NCI-H2029 treated with DMSO at 0.1 percent for 48 hours (cell line): ENCODE data around the gene NCBP2L.
A peak's percentile ranks its signal among the peaks of the same experiment; 100 is the strongest.

Experiments
- DNase-seq: peaks from one replicate; lab custom pipeline; 2025; lab: John Stamatoyannopoulos, UW

The NCBP2L gene

GRCh38 chrX:107777536-107777832 lies at the start of gene NCBP2L:
TSS of gene NCBP2L (plus strand) at chrX:107777733. CDS start at chrX:107794221, 16,488 bp downstream.
- no peak for DNase-seq

DNA sequence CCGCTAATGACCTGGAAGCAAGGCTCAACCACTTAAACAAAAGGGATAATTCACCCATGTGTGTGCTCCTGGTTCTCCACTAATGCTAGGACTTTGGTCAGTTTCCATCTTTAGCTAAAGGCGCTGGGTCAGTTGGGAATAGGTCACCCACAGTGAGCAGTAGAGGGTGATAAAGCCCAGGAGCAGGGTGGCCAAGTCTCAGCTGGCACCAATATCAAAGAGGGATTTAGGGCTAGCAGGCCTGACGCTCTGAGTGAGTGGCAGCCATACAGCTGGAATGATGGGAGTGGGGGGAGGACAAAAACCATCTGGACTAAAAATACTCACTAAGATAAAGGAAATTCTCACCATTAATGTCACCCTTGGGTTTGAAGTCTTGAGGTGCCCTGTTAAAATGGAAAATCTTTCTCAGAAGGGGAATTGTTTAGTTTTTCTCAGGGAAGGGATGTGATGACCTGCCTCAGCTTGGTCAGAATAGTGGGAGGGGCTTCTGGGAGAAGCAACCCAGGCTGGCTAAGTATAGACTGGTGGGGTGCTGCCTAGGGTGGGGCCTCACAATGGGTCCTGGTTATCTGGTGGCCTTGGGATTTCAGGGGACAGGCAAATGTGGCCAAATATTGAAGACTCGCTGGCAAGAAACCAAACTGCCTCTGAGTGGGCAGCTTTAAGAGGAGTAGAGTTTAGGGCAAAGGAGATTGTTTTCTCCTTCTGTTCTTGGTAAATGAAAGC lies 49.0 kb upstream of the NCBP2L start:
- no peak for DNase-seq

- no peak for DNase-seq
Observed at GRCh38 chrX:107729558-107730297, 47.8 kb upstream of the NCBP2L start.

GRCh38 chrX:107730298-107730655 lies 47.3 kb upstream of the NCBP2L start:
- no peak for DNase-seq

DNA sequence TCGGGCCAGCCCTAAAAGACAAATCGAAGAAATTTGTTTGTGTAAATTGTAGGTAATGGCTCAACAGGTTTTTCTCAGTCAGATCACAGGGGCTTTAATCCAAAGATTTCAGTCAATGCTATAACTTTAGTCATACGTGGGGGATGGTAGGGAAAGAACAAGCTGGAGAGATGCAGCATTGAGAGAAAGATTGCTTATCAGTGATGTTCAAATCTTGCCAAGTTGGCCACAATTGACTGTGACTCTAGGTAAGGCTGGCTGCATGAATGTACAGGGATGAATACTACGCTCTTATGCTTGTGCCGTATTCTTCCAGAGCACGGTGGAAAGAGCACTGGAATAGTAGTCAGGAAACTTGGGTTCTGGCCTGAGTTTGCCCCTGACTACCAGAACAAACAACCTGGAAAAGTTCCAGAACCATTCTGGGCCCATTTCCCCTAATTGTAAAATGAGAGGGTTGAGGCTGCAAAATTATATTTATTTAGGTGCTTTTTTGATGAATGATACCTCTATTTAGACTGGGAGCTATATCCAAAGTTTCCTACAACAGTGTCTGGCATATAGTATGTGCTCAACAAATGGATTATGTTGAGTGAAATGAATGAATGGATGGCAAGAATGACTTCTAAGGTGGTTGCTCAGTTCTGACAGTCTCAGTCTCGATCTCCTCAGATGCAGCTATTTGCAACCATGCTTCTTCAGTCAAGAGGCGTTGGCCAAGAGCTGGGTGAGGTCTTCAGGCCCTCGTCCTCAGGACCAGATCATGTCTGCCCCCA lies 46.4 kb upstream of the NCBP2L start:
- DNase-seq: no peak

DNA sequence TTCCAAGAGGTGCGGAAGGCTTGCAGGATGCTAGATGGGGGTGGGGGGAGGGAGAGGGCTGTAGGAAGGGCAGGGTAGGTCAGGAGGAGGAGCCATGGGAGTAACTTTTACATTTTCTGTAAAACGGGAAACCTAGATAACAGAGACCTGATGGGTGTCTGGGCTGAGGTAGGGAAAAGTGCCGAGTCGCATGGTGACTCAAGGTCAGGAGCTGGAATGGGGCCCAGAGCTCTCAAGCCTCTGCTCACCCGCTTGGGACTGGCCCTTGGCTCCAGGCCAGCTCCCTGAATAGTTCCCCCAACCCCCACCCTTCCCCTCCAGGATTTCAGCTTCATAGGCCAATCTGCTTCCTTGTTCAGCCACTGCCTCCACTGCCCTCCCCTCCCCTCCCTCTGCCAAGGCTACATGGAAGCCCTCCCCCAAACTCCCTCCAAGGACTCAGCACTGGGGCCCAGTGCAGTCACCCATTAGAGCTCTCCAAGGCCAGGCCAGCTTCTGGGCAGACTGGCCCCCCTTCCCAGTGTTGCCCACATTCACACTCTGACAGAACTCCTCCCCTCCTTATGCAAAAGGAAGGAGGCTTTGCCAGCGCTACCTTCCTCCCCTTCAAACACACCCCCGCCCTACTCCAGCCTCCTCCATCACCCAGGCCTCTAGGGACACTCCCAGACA lies 45.6 kb upstream of the NCBP2L start:
- peak; percentile 33 for DNase-seq

DNA sequence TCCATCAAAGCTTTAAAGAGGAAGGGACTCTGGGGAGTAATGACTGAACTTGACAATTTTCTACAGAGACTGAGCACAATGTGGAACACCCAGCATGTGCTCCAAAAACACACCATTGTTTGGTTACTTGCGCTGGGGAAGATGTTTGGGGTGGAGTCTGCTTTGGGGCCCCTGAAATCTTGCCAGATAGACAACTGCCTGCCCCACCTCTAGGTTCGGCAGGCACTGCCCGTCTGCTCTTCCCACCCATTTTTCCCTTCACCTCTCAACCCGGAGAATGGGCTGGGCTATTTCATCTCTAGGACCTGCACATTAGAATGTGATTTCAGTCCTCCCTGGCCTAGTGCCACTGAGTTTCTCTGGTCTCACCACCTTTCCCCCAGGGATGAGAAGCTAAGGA lies 43.8 kb upstream of the NCBP2L start:
- DNase-seq: no peak

GRCh38 chrX:107734646-107735045 lies 42.9 kb upstream of the NCBP2L start:
- no peak for DNase-seq

DNA sequence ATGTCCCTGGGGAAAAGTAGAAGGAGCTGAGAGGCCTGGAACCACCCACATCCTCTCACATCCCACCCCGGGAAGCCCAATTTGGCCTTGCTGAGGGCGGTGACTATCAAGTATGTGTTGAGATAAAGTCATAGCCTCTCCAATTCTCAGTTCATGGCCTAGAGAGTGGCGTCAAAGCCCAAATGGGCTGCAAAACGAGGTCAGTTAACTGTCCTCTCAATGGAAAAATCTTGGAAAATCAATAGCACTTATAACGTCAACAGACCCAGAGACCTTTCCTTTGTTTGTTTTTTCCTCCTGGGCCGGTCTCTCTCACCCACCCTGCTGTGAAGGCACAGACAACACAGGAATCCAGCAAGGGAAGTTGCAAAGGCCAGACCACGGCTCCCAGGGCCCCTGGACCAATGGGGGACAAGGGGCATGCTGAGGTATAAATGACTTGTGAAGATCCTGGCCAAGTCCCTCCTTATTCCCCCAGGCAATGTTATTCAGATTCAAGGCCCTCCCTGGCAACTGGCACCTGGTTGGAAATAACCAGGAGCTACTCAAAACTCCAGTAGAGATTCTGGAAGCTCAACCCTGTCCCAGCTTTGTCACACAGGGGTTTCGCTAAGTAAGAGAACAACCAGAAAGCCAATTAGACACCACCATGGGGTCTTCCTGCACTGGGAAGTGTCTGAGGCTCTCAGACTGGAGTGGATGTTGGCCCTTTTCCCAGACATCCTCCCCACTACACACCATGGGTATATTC lies 40.6 kb upstream of the NCBP2L start:
- DNase-seq: peak; percentile 72

GRCh38 chrX:107738272-107738671 lies 39.3 kb upstream of the NCBP2L start:
- no peak for DNase-seq

- no peak for DNase-seq
Observed at GRCh38 chrX:107738768-107739167, 38.8 kb upstream of the NCBP2L start.

DNA sequence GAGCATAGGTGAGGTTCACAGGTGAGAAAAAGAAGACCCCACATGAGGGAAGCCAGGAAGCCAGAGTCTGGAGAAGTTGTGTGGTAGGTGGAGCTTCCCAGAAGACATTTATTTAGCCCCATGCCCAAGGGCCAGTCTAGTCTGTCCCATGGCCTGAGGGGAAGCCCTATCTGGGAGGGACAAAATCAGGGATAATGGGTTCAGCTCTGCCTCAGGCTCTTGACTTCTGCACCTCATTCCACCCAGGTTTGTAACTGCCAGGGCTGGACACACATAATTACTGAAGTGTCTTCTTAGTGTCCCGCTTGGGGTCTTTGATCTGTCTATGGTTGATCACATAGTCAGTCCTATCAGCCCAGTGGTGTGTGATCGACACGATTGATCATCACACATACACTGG lies 38.0 kb upstream of the NCBP2L start:
- no peak for DNase-seq

GRCh38 chrX:107741404-107741790 lies 36.1 kb upstream of the NCBP2L start:
- no peak for DNase-seq

- no peak for DNase-seq
Observed at GRCh38 chrX:107742700-107743191, 34.8 kb upstream of the NCBP2L start.

DNA sequence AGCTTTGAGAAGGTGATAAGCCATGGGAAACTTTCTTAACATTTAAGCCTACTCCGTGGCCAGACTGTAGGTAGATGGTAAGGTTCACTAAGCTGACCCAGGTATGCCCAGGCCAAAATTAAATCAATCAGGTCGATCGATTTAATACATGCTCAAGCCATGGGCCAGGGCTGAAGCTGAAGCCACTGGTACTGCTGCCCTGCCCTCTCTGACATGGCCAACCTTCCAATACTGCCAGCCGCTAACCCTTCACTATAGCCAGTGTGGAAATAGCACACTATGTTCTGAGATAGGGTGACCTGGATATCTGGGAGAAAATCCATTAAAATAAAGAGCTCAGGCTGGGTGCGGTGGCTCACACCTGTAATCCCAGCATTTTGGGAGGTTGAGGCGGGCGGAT lies 33.5 kb upstream of the NCBP2L start:
- DNase-seq: no peak

DNA sequence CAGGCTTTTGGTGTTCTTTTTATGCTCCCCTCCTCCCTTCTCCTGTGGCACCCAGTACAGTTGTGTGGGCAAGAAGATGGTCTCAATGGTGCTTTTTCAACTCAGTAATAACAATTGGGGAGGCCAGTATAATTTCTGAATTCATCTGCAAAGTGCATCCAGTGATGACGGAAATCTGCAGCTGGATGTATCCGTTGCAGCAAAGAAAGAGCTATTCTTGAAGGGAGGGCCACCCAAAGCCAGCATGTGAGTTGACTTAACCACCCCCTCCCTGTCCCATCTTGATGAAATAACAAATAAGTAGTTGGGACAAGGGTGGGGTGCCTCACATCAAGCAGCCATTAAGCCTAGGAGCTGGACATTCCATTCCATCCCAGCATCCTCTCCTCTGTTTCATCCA lies 32.7 kb upstream of the NCBP2L start:
- DNase-seq: no peak

GRCh38 chrX:107747596-107748161 lies 29.9 kb upstream of the NCBP2L start:
- DNase-seq: no peak

- no peak for DNase-seq
Observed at GRCh38 chrX:107748506-107748905, 29.0 kb upstream of the NCBP2L start.

DNA sequence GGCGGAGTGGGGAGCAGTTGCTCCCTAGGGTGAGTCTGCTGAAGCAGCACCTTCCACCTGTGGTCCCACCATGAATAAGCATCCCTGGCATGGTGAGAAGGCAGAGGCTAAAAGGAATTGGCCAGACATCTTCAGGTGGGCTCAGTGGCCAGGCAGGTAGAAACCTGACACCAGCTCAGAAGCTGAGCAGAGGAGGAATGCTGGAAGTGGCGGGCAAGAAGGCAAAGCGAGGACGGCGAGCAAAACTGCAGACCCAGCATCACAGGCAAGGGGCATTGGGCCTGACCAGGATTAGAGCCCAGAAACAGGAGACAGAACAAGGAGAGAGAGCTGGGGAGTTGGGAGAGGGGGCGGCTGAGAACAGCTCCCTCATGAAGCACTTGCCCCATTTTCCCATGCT lies 27.3 kb upstream of the NCBP2L start:
- DNase-seq: no peak

- no peak for DNase-seq
Observed at GRCh38 chrX:107750861-107751445, 26.6 kb upstream of the NCBP2L start.

GRCh38 chrX:107752043-107752442 lies 25.5 kb upstream of the NCBP2L start:
- no peak for DNase-seq
